A172 (cell line): ENCODE data around the gene LTB4R2. TPM values are rescaled to one million over a fixed set of nuclear protein-coding genes. Genes with fewer than 3 reads are reported as not detected.

Experiments used
- DNase-seq: peaks from one replicate; pipeline ENCODE4 v3.0.0-alpha.2; 2015; ENCODE audit warnings: low spot score
- total RNA-seq: library from RNA; depleted of rRNA; stranded (reverse); fragments of >200 nt; shearing (Covaris generic); gene quantifications from 2 replicates; pipeline ENCODE4 v1.2.3, GENCODE V29; 2014; rRNA removed

Gene LTB4R2
- total RNA-seq: 4.7 and 5.9 TPM in 2 replicates

GRCh38 chr14:24309538-24310264 lies at the start of gene LTB4R2:
Gene LTB4R2 (plus strand): TSS chr14:24310140. CDS start chr14:24310665, 525 bp downstream.
- DNase-seq: no peak

- no peak for DNase-seq
Observed at GRCh38 chr14:24260780-24261157, 49.2 kb upstream of the LTB4R2 start.

GRCh38 chr14:24261256-24261968 lies 48.5 kb upstream of the LTB4R2 start:
- DNase-seq: no peak

- DNase-seq: no peak
Observed at GRCh38 chr14:24261969-24262327, 48.0 kb upstream of the LTB4R2 start.

GRCh38 chr14:24262821-24263733 lies 46.9 kb upstream of the LTB4R2 start, which contains the start of gene TGM1:
Gene TGM1 (minus strand): TSS chr14:24263177. CDS start chr14:24262352, 825 bp downstream.
- DNase-seq: no peak

GRCh38 chr14:24263848-24264247 lies 46.1 kb upstream of the LTB4R2 start:
- no peak for DNase-seq

GRCh38 chr14:24264298-24264697 lies 45.6 kb upstream of the LTB4R2 start:
- no peak for DNase-seq

GRCh38 chr14:24266344-24267244 lies 43.3 kb upstream of the LTB4R2 start:
- no peak for DNase-seq

- no peak for DNase-seq
Observed at GRCh38 chr14:24267516-24267915, 42.4 kb upstream of the LTB4R2 start.

- DNase-seq: no peak
Observed at GRCh38 chr14:24268225-24268624, 41.7 kb upstream of the LTB4R2 start.

GRCh38 chr14:24269368-24269767 lies 40.6 kb upstream of the LTB4R2 start:
- no peak for DNase-seq

- DNase-seq: no peak
Observed at GRCh38 chr14:24269910-24270536, 39.9 kb upstream of the LTB4R2 start.

GRCh38 chr14:24270537-24271133 lies 39.3 kb upstream of the LTB4R2 start:
- no peak for DNase-seq

GRCh38 chr14:24271134-24271833 lies 38.7 kb upstream of the LTB4R2 start, which contains the start of gene RABGGTA:
Gene RABGGTA (minus strand): TSS chr14:24271597. CDS start chr14:24271115, 482 bp downstream.
- peak; percentile 51 for DNase-seq

GRCh38 chr14:24271834-24272263 lies 38.1 kb upstream of the LTB4R2 start:
- no peak for DNase-seq

- no peak for DNase-seq
Observed at GRCh38 chr14:24272467-24272866, 37.5 kb upstream of the LTB4R2 start.

- DNase-seq: no peak
Observed at GRCh38 chr14:24273422-24273998, 36.4 kb upstream of the LTB4R2 start.

GRCh38 chr14:24274101-24274543 lies 35.8 kb upstream of the LTB4R2 start:
- no peak for DNase-seq

GRCh38 chr14:24277071-24277470 lies 32.9 kb upstream of the LTB4R2 start:
- no peak for DNase-seq
